Smooth muscle cell (in vitro differentiated cells): Measurements from ENCODE around the gene NR2C1. TPM values are rescaled to one million over a fixed set of nuclear protein-coding genes. Genes with fewer than 3 reads are reported as not detected.

Experiments used
- DNase-seq: peaks from one replicate; lab custom pipeline; 2025; ENCODE audit not compliant: unreplicated experiment; lab: John Stamatoyannopoulos, UW
- H2AFZ ChIP-seq: fragments of 200-600 bp; sonication (generic); 2 replicates; pipeline ENCODE4 v1.6.0; 2016; ENCODE audit warnings: antibody characterized with exemption, low read depth, mild to moderate bottlenecking
- H3F3A ChIP-seq: fragments of 200-600 bp; sonication (generic); 2 replicates; pipeline ENCODE4 v1.6.0; 2017; ENCODE audit warnings: antibody characterized with exemption, low read depth
- H3K27ac ChIP-seq: fragments of 200-600 bp; sonication (generic); 2 replicates; pipeline ENCODE4 v1.5.1; 2016; ENCODE audit warnings: low read depth, mild to moderate bottlenecking
- H3K27me3 ChIP-seq: fragments of 200-600 bp; sonication (generic); 2 replicates; pipeline ENCODE4 v1.6.1; 2016; ENCODE audit warnings: low read depth, mild to moderate bottlenecking
- H3K36me3 ChIP-seq: fragments of 200-600 bp; sonication (generic); 2 replicates; pipeline ENCODE4 v1.5.1; 2016; ENCODE audit warnings: low read depth
- H3K4me1 ChIP-seq: fragments of 200-600 bp; sonication (generic); 2 replicates; pipeline ENCODE4 v1.5.1; 2016; ENCODE audit warnings: low read depth
- H3K4me2 ChIP-seq: fragments of 200-600 bp; sonication (generic); 2 replicates; pipeline ENCODE4 v1.6.0; 2016; ENCODE audit warnings: mild to moderate bottlenecking
- H3K4me3 ChIP-seq: fragments of 200-600 bp; sonication (generic); 2 replicates; pipeline ENCODE4 v1.5.1; 2016; ENCODE audit warnings: mild to moderate bottlenecking
- H3K79me2 ChIP-seq: fragments of 200-600 bp; sonication (generic); 2 replicates; pipeline ENCODE4 v1.6.0; 2016; ENCODE audit warnings: low read depth, mild to moderate bottlenecking
- H3K9ac ChIP-seq: fragments of 200-600 bp; sonication (generic); 2 replicates; pipeline ENCODE4 v1.6.0; 2016; ENCODE audit warnings: low read depth
- H3K9me3 ChIP-seq: fragments of 200-600 bp; sonication (generic); replicated peaks from 2 replicates; pipeline ENCODE4 v1.5.1; 2016; ENCODE audit warnings: low read depth
- H4K20me1 ChIP-seq: fragments of 200-600 bp; sonication (generic); 2 replicates; pipeline ENCODE4 v1.6.0; 2016; ENCODE audit warnings: low read depth
- WGBS: methylation state at CpG from one replicate; pipeline ENCODE4 v1.1.7; 2016; ENCODE audit warnings: low lambda C conversion rate; 5-methylcytosine and 5-hydroxymethylcytosine counted together
- polyA plus RNA-seq: library from polyadenylated mRNA; unstranded; fragments of >200 nt; fragmentation: Nextera tagmentation; extraction: Ambion mirVana; gene quantifications from 2 replicates; pipeline ENCODE4 v1.2.1, GENCODE V29; 2016
- total RNA-seq: library from RNA; depleted of rRNA; stranded (reverse); fragments of >200 nt; gene quantifications from 2 replicates; pipeline ENCODE4 v1.2.3, GENCODE V29; 2014
- TF ChIP-seq, protein P1 (sequence below): fragments of 200-600 bp; sonication (generic); IDR thresholded peaks from 2 replicates; pipeline ENCODE4 v1.5.1; 2017; ENCODE audit warnings: borderline replicate concordance, mild to moderate bottlenecking, antibody characterized with exemption; ENCODE audit not compliant: insufficient read depth, poor library complexity, severe bottlenecking

Gene NR2C1
- total and polyA plus RNA-seq, 2 experiments from 2014 or later, result 23.7 to 48.0 TPM

DNA sequence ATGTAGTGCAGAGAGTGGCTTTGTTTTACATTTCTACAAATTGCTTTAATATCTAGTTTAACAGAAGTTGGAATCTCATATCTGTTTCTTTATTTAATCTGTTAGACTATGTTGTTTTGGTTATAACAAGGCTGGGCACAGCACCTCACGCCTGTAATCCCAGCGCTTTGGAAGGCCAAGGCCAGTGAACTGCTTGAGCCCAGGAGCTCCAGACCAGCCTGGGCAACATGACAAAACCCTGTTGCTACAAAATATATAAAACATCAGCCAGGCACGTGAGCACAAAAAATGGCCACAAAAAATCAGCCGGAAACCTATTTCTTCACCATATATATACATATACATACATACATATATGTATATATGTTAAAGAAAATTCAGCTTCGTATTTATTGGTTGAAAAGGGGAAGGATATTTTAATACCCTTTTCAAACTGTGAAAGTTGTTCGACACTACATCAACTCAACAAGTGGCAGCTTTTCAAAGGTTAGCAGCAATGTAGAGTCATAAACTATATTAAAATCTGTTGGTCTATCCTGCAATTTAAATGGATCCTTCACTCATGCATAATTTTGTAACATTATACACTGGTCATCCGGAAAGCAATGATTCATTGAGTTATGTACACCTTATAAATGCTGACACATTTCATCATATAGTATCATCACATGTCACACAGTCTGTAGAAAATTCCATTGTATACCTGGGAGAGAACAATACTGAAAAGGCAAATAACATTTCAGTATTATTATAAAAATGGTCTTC lies 7.1 kb downstream of the NR2C1 start:
- no peaks in the 10 kb centered on the region for H3K9me3 ChIP-seq
- no peak overlapping the region for H3K4me2 ChIP-seq
- H4K20me1 ChIP-seq, result peaks cover 24% of the 10 kb centered on the region
- TF ChIP-seq, protein P1, sequence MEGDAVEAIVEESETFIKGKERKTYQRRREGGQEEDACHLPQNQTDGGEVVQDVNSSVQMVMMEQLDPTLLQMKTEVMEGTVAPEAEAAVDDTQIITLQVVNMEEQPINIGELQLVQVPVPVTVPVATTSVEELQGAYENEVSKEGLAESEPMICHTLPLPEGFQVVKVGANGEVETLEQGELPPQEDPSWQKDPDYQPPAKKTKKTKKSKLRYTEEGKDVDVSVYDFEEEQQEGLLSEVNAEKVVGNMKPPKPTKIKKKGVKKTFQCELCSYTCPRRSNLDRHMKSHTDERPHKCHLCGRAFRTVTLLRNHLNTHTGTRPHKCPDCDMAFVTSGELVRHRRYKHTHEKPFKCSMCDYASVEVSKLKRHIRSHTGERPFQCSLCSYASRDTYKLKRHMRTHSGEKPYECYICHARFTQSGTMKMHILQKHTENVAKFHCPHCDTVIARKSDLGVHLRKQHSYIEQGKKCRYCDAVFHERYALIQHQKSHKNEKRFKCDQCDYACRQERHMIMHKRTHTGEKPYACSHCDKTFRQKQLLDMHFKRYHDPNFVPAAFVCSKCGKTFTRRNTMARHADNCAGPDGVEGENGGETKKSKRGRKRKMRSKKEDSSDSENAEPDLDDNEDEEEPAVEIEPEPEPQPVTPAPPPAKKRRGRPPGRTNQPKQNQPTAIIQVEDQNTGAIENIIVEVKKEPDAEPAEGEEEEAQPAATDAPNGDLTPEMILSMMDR, result no peak
- no peak overlapping the region for H3K9ac ChIP-seq
- H3K4me1 ChIP-seq, result no peaks in the 10 kb centered on the region
- whole genome bisulfite sequencing, result 97% methylated on average over 7 of the region's 7 CpGs
- H3K27me3 ChIP-seq, result no peaks in the 10 kb centered on the region
- H3K27ac ChIP-seq, result no peak overlapping the region
- no peak overlapping the region for H2AFZ ChIP-seq
- H3K4me3 ChIP-seq, result no peak overlapping the region
- peaks cover 42% of the 10 kb centered on the region for H3K79me2 ChIP-seq
- peaks cover 5% of the 10 kb centered on the region for H3K36me3 ChIP-seq
- no peaks in the 10 kb centered on the region for H3F3A ChIP-seq
- no peak for DNase-seq

DNA sequence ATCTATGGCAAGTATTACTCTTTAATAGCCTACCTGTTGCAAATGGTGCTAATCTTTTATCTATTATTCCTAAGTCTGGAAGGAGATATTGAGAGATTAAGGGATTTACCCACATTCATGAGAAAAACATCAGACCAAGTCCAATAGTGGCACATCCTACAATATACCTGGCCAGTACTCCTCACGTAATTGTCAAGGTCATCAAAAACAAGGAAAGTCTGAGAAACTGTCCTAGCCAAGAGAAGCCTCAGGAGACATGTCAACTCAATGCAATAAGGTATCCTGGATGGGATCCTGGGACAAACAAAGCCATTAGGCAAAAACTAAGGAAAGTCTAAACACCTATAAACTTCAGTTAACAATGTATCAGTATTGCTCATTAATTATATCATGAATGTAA lies 12.5 kb downstream of the NR2C1 start:
- DNase-seq, result no peak
- peaks cover 5% of the 10 kb centered on the region for H4K20me1 ChIP-seq
- H3K79me2 ChIP-seq, result no peaks in the 10 kb centered on the region
- no peaks in the 10 kb centered on the region for H3K27me3 ChIP-seq
- no peaks in the 10 kb centered on the region for H3K4me1 ChIP-seq
- WGBS, result 88% methylated on average over 1 of the region's 1 CpG
- H3K27ac ChIP-seq, result no peak overlapping the region
- no peak overlapping the region for H3K4me3 ChIP-seq
- no peak overlapping the region for H3K4me2 ChIP-seq
- H3K36me3 ChIP-seq, result peaks cover 28% of the 10 kb centered on the region
- H2AFZ ChIP-seq, result no peak overlapping the region
- no peaks in the 10 kb centered on the region for H3F3A ChIP-seq
- no peak overlapping the region for H3K9ac ChIP-seq
- TF ChIP-seq, protein P1, result no peak
- H3K9me3 ChIP-seq, result no peaks in the 10 kb centered on the region

DNA sequence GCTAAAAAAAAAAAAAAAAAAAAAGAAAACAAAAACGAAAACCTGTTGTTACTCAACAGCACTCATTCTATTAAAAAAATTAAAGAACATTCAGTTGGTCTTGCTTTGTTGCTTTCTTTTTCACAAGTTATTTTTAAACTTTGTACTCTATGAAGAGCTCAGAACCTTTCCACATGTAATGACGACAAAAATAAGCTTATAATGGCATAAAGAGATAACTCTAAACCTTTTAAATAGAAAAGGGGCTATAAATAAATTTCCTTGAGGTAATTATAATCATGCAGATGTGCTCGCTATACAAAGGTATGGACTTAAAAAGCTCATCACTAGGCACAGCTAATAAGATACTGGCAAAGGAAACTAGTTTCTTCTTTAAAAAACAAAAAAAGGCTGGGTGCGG lies 13.4 kb downstream of the NR2C1 start:
- Histone ChIP-seq H3K4me3 (no peak overlapping the region), H3K36me3 (peaks cover 28% of the 10 kb centered on the region), H3K9me3 (no peaks in the 10 kb centered on the region), H4K20me1 (peaks cover 5% of the 10 kb centered on the region), H3K27ac (no peak overlapping the region), H3K9ac (no peak overlapping the region), H3K4me2 (no peak overlapping the region), H2AFZ (no peak overlapping the region), H3K4me1 (no peaks in the 10 kb centered on the region), H3F3A (no peaks in the 10 kb centered on the region), H3K27me3 (no peaks in the 10 kb centered on the region), H3K79me2 (no peaks in the 10 kb centered on the region)
- TF ChIP-seq, protein P1, result no peak
- WGBS, result 96% methylated on average over 4 of the region's 4 CpGs
- DNase-seq, result no peak

DNA sequence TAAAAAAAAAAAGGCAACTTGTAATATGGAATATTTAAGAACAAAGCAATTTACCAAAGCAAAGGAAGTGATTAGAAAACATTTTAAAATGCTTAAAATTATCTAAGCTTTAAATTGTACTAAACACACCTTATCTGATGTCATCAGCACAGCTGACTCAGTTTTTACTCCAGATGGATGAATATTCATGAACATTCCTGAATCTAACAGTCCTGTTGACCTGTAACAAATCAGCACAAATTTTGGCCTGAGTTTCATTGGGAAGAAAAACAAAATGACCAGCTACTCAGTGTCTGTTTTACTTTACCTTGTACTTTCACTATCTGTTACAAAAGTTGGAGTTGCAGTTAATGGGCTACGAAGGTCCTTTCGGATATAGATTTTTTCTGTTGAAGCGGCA lies 16.0 kb downstream of the NR2C1 start:
- H3K36me3 ChIP-seq, result peaks cover 28% of the 10 kb centered on the region
- no peak for DNase-seq
- H3K9ac ChIP-seq, result no peak overlapping the region
- no peak overlapping the region for H2AFZ ChIP-seq
- H3K27me3 ChIP-seq, result no peaks in the 10 kb centered on the region
- H3F3A ChIP-seq, result no peaks in the 10 kb centered on the region
- H3K79me2 ChIP-seq, result no peaks in the 10 kb centered on the region
- TF ChIP-seq, protein P1, result no peak
- WGBS, result 94% methylated on average over 3 of the region's 3 CpGs
- no peaks in the 10 kb centered on the region for H4K20me1 ChIP-seq
- H3K9me3 ChIP-seq, result no peaks in the 10 kb centered on the region
- no peak overlapping the region for H3K27ac ChIP-seq
- H3K4me1 ChIP-seq, result peaks cover 4% of the 10 kb centered on the region
- H3K4me2 ChIP-seq, result no peak overlapping the region
- H3K4me3 ChIP-seq, result no peak overlapping the region
